HCT116 (cell line): ENCODE data around the gene RABEP1. TPM values are rescaled to one million over a fixed set of nuclear protein-coding genes. Genes with fewer than 3 reads are reported as not detected.

Experiments used
- ATAC-seq: fragments of 200-7000 bp; cut with Tn5 transposase; 2 replicates; pipeline ENCODE4 v1.9.1; 2020; ENCODE audit warnings: mild to moderate bottlenecking, moderate library complexity
- BruUV-seq: library from RNA; stranded (reverse); fragments of 400-500 nt; replicated peaks from 2 replicates; lab custom pipeline; 2021; lab: Mats Ljungman, UMichigan
- CTCF ChIA-PET: fragments of 300-600 bp; sonication (Branson Sonifier 250); formaldehyde crosslinking; loops from one replicate; lab custom pipeline; 2021; ENCODE audit warnings: antibody characterized with exemption; lab: Charles Lee
- POLR2A ChIA-PET: fragments of 300-600, 350-600 bp; sonication (Branson Sonifier 250); formaldehyde crosslinking; loops from one replicate; lab custom pipeline; 2021; ENCODE audit warnings: antibody characterized with exemption; lab: Charles Lee
- RAD21 ChIA-PET, 2 experiments: fragments of 300-600 bp; sonication (Branson Sonifier 250); formaldehyde crosslinking; loops; one replicate each; lab custom pipeline; 2023; ENCODE audit warnings: low total read pairs in 2 of 2; ENCODE audit not compliant: uncharacterized antibody in 2 of 2, unreplicated experiment in 2 of 2, low non-redundant PET in 1 of 2; lab: Charles Lee
- DNase-seq: peaks from one replicate; pipeline ENCODE4 v3.0.0-alpha.2; 2010; ENCODE audit warnings: low read depth, low spot score
- H2AFZ ChIP-seq: fragments of 200-600 bp; shearing (Covaris generic), sonication (generic); 2 replicates; pipeline ENCODE4 v1.6.1; 2017; ENCODE audit warnings: low read depth, mixed run types, mixed read lengths, antibody characterized with exemption, low read length; ENCODE audit not compliant: poor library complexity, severe bottlenecking
- H3K27ac ChIP-seq: 2 replicates; pipeline ENCODE4 v1.5.1; 2012; ENCODE audit warnings: low read depth, low read length
- H3K27me3 ChIP-seq: fragments of 200-600 bp; sonication (generic); 2 replicates; pipeline ENCODE4 v1.6.1; 2016; ENCODE audit warnings: mixed run types, low read length, mixed read lengths; ENCODE audit not compliant: insufficient read depth
- H3K36me3 ChIP-seq, 2 experiments: fragments of 200-500 bp in 1 of 2; fragments of 200-600 bp in 1 of 2; sonication (Bioruptor generic) in 1 of 2; sonication (generic) in 1 of 2; 2 replicates each; pipeline versions ENCODE4 v1.5.1 to v1.6.1; 2014 to 2016; ENCODE audit warnings: low read length in 2 of 2, inconsistent platforms in 1 of 2, mixed read lengths in 1 of 2, mixed run types in 1 of 2; ENCODE audit not compliant: insufficient read depth in 2 of 2, control insufficient read depth in 1 of 2
- H3K4me1 ChIP-seq, 2 experiments: fragments of 200-600 bp in 1 of 2; sonication (generic) in 1 of 2; 2 replicates each; pipeline versions ENCODE4 v1.5.1 to v1.6.1; 2012 to 2017; ENCODE audit warnings: low read length in 2 of 2, inconsistent platforms in 1 of 2, mild to moderate bottlenecking in 1 of 2, mixed read lengths in 1 of 2, mixed run types in 1 of 2, moderate library complexity in 1 of 2; ENCODE audit not compliant: insufficient read depth in 2 of 2, control insufficient read depth in 1 of 2
- H3K4me2 ChIP-seq: fragments of 200-600 bp; sonication (generic); 2 replicates; pipeline ENCODE4 v1.6.1; 2017; ENCODE audit warnings: mixed run types, low read length, mixed read lengths
- H3K4me3 ChIP-seq, 2 experiments: fragments of 200-600 bp in 1 of 2; sonication (generic) in 1 of 2; replicated peaks in 1 of 2; 2 replicates each; pipeline ENCODE4 v1.5.1; 2011 to 2016; ENCODE audit warnings: low read length in 2 of 2, control low read depth in 1 of 2, low read depth in 1 of 2, mild to moderate bottlenecking in 1 of 2, mixed read lengths in 1 of 2, mixed run types in 1 of 2
- H3K79me2 ChIP-seq: fragments of 200-600 bp; sonication (generic); 2 replicates; pipeline ENCODE4 v1.6.1; 2017; ENCODE audit warnings: mild to moderate bottlenecking, mixed run types, low read length, moderate library complexity, mixed read lengths; ENCODE audit not compliant: insufficient read depth
- H3K9ac ChIP-seq: fragments of 200-600 bp; sonication (generic); 2 replicates; pipeline ENCODE4 v1.6.1; 2016; ENCODE audit warnings: low read length, mixed read lengths
- H3K9me2 ChIP-seq: fragments of 200-600 bp; sonication (generic), shearing (Covaris generic); 2 replicates; pipeline ENCODE4 v1.6.1; 2017; ENCODE audit warnings: mixed run types, mild to moderate bottlenecking, moderate library complexity; ENCODE audit not compliant: insufficient read depth
- H3K9me3 ChIP-seq, 2 experiments: fragments of 200-500 bp in 1 of 2; fragments of 200-600 bp in 1 of 2; sonication (Bioruptor generic) in 1 of 2; sonication (generic) in 1 of 2; 2 replicates each; pipeline ENCODE4 v1.6.1; 2014 to 2017; ENCODE audit warnings: low read length in 2 of 2, mixed read lengths in 2 of 2, inconsistent platforms in 1 of 2, low read depth in 1 of 2, mild to moderate bottlenecking in 1 of 2, mixed run types in 1 of 2, moderate library complexity in 1 of 2; ENCODE audit not compliant: control insufficient read depth in 1 of 2, insufficient read depth in 1 of 2
- H4K20me1 ChIP-seq: fragments of 200-600 bp; sonication (generic), shearing (Covaris generic); 2 replicates; pipeline ENCODE4 v1.6.1; 2017; ENCODE audit warnings: mixed run types, mild to moderate bottlenecking, moderate library complexity; ENCODE audit not compliant: insufficient read depth
- ATF3 ChIP-seq: IDR thresholded peaks from 2 replicates; pipeline ENCODE4 v1.6.1; 2012
- CBX3 ChIP-seq: IDR thresholded peaks from 2 replicates; pipeline ENCODE4 v1.6.1; 2012; ENCODE audit warnings: low read depth
- CEBPB ChIP-seq: IDR thresholded peaks from 2 replicates; pipeline ENCODE4 v1.6.1; 2012; ENCODE audit warnings: low read depth
- ELF1 ChIP-seq: IDR thresholded peaks from 2 replicates; pipeline ENCODE4 v1.6.1; 2012; ENCODE audit warnings: low read depth, borderline replicate concordance
- EZH2 ChIP-seq: fragments of 200-600 bp; sonication (generic); IDR thresholded peaks from 2 replicates; pipeline ENCODE4 v1.6.1; 2017; ENCODE audit warnings: antibody characterized with exemption, mixed run types
- EZH2phosphoT487 ChIP-seq: fragments of 200-600 bp; IDR thresholded peaks from 2 replicates; pipeline ENCODE4 v1.6.1; 2018; ENCODE audit warnings: antibody characterized with exemption, borderline replicate concordance
- FOSL1 ChIP-seq: IDR thresholded peaks from 2 replicates; pipeline ENCODE4 v1.6.1; 2012; ENCODE audit warnings: low read depth
- JUND ChIP-seq: IDR thresholded peaks from 2 replicates; pipeline ENCODE4 v1.6.1; 2012
- POLR2A ChIP-seq: IDR thresholded peaks from 2 replicates; pipeline ENCODE4 v1.7.0; 2011; ENCODE audit warnings: borderline replicate concordance; ENCODE audit not compliant: insufficient read depth, insufficient read length; ENCODE audit errors: extremely low read depth
- RAD21 ChIP-seq: IDR thresholded peaks from 2 replicates; pipeline ENCODE4 v1.6.1; 2012; ENCODE audit warnings: low read depth, mild to moderate bottlenecking
- SIN3A ChIP-seq: IDR thresholded peaks from 2 replicates; pipeline ENCODE4 v1.6.1; 2012; ENCODE audit warnings: low read depth
- SP1 ChIP-seq: IDR thresholded peaks from 2 replicates; pipeline ENCODE4 v1.6.1; 2012; ENCODE audit warnings: low read depth
- SRF ChIP-seq: IDR thresholded peaks from 2 replicates; pipeline ENCODE4 v1.6.1; 2012; ENCODE audit warnings: low read depth
- TCF7L2 ChIP-seq: IDR thresholded peaks from 2 replicates; pipeline ENCODE4 v1.7.0; 2011; ENCODE audit warnings: borderline replicate concordance, inconsistent platforms; ENCODE audit not compliant: insufficient read depth, insufficient read length; ENCODE audit errors: extremely low read depth
- ZFX ChIP-seq: fragments of 450-650 bp; IDR thresholded peaks from 2 replicates; pipeline ENCODE4 v1.6.1; 2017
- ZNF274 ChIP-seq: fragments of 200-500 bp; sonication (Bioruptor generic); IDR thresholded peaks from 2 replicates; pipeline ENCODE4 v1.6.1; 2014; ENCODE audit warnings: mild to moderate bottlenecking, low read depth, low read length, inconsistent platforms
- intact Hi-C: fragments of 100-400 bp; cut with micrococcal nuclease; formaldehyde crosslinking; loops from 2 replicates; pipeline ENCODE4 v1.10.0; 2022
- total RNA-seq: library from RNA; stranded (reverse); gene quantifications from one replicate; pipeline ENCODE4 v1.2.1, GENCODE V29; 2021; ENCODE audit not compliant: unreplicated experiment
- TF ChIP-seq, protein P1 (sequence below): IDR thresholded peaks from 2 replicates; pipeline ENCODE4 v1.6.1; 2012; ENCODE audit warnings: low read depth
- TF ChIP-seq, protein P2 (sequence below), 3 experiments: fragments of 200-600 bp in 1 of 3; sonication (generic) in 1 of 3; IDR thresholded peaks in 2 of 3; conservative IDR thresholded peaks in 1 of 3; 2 replicates each; pipeline ENCODE4 v1.5.1; 2012 to 2017; ENCODE audit warnings: low read depth in 2 of 3, low read length in 2 of 3, antibody characterized with exemption in 1 of 3, borderline replicate concordance in 1 of 3, control low read depth in 1 of 3, mild to moderate bottlenecking in 1 of 3, mixed read lengths in 1 of 3, mixed run types in 1 of 3, moderate library complexity in 1 of 3; ENCODE audit not compliant: insufficient read depth in 1 of 3
- TF ChIP-seq, protein P3 (sequence below): IDR thresholded peaks from 2 replicates; pipeline ENCODE4 v1.6.1; 2011; ENCODE audit warnings: mild to moderate bottlenecking, low read length, moderate library complexity; ENCODE audit not compliant: insufficient replicate concordance; ENCODE audit errors: extremely low read depth

RABEP1 gene
- total RNA-seq, 1 experiment from 2014 or later = 38.5 TPM

- Histone ChIP-seq H3K27ac (no peak overlapping the region), H3K9me3 (no peaks in the 10 kb centered on the region), H3K4me1 (peaks cover 0 to 2% of the 10 kb centered on the region in 2 experiments; a peak in 1 of 4 replicates), H3K36me3 (no peaks in the 10 kb centered on the region), H3K27me3 (no peaks in the 10 kb centered on the region), H3K4me2 (no peak overlapping the region), H3K79me2 (no peaks in the 10 kb centered on the region), H3K9ac (no peak overlapping the region), H3K9me2 (no peaks in the 10 kb centered on the region), H3K4me3 (no peak overlapping the region), H4K20me1 (no peaks in the 10 kb centered on the region), H2AFZ (no peak overlapping the region)
- ChIA-PET RAD21 (no interaction called here), CTCF (no interaction called here), POLR2A (no interaction called here)
- DNase-seq = no peak
- intact Hi-C loops = no loop called here
- TF ChIP-seq FOSL1 (no peak), JUND (no peak), ZNF274 (no peak), POLR2A (no peak), ELF1 (no peak), ZFX (no peak), SP1 (no peak), CEBPB (no peak), SIN3A (no peak), TCF7L2 (no peak), RAD21 (no peak), SRF (no peak), CBX3 (no peak), ATF3 (no peak), EZH2 (no peak), EZH2phosphoT487 (no peak)
- TF ChIP-seq, protein P1, sequence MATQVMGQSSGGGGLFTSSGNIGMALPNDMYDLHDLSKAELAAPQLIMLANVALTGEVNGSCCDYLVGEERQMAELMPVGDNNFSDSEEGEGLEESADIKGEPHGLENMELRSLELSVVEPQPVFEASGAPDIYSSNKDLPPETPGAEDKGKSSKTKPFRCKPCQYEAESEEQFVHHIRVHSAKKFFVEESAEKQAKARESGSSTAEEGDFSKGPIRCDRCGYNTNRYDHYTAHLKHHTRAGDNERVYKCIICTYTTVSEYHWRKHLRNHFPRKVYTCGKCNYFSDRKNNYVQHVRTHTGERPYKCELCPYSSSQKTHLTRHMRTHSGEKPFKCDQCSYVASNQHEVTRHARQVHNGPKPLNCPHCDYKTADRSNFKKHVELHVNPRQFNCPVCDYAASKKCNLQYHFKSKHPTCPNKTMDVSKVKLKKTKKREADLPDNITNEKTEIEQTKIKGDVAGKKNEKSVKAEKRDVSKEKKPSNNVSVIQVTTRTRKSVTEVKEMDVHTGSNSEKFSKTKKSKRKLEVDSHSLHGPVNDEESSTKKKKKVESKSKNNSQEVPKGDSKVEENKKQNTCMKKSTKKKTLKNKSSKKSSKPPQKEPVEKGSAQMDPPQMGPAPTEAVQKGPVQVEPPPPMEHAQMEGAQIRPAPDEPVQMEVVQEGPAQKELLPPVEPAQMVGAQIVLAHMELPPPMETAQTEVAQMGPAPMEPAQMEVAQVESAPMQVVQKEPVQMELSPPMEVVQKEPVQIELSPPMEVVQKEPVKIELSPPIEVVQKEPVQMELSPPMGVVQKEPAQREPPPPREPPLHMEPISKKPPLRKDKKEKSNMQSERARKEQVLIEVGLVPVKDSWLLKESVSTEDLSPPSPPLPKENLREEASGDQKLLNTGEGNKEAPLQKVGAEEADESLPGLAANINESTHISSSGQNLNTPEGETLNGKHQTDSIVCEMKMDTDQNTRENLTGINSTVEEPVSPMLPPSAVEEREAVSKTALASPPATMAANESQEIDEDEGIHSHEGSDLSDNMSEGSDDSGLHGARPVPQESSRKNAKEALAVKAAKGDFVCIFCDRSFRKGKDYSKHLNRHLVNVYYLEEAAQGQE = no peak
- TF ChIP-seq, protein P2, sequence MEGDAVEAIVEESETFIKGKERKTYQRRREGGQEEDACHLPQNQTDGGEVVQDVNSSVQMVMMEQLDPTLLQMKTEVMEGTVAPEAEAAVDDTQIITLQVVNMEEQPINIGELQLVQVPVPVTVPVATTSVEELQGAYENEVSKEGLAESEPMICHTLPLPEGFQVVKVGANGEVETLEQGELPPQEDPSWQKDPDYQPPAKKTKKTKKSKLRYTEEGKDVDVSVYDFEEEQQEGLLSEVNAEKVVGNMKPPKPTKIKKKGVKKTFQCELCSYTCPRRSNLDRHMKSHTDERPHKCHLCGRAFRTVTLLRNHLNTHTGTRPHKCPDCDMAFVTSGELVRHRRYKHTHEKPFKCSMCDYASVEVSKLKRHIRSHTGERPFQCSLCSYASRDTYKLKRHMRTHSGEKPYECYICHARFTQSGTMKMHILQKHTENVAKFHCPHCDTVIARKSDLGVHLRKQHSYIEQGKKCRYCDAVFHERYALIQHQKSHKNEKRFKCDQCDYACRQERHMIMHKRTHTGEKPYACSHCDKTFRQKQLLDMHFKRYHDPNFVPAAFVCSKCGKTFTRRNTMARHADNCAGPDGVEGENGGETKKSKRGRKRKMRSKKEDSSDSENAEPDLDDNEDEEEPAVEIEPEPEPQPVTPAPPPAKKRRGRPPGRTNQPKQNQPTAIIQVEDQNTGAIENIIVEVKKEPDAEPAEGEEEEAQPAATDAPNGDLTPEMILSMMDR (IDR thresholded peaks at IDR 0.05 in 2 of 3, conservative IDR thresholded peaks at IDR 0.05 in 1 of 3; ENCODE audit: borderline replicate concordance in 1 of 3, insufficient read depth in 1 of 3, low read depth in 2 of 3, low read length in 2 of 3) = no peak
- TF ChIP-seq, protein P3, sequence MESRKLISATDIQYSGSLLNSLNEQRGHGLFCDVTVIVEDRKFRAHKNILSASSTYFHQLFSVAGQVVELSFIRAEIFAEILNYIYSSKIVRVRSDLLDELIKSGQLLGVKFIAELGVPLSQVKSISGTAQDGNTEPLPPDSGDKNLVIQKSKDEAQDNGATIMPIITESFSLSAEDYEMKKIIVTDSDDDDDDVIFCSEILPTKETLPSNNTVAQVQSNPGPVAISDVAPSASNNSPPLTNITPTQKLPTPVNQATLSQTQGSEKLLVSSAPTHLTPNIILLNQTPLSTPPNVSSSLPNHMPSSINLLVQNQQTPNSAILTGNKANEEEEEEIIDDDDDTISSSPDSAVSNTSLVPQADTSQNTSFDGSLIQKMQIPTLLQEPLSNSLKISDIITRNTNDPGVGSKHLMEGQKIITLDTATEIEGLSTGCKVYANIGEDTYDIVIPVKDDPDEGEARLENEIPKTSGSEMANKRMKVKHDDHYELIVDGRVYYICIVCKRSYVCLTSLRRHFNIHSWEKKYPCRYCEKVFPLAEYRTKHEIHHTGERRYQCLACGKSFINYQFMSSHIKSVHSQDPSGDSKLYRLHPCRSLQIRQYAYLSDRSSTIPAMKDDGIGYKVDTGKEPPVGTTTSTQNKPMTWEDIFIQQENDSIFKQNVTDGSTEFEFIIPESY = no peak
- no peak for ATAC-seq
- no TSS peak for BruUV-seq
These were observed 21.5 kb upstream of the RABEP1 start for GRCh38 chr17:5260542-5260941.
